HG02885 (cell line): Measurements from ENCODE around the gene ACSL3.
"Not testable (repeated sequence)": the region's sequence is repeated elsewhere in the genome, so short reads cannot be mapped to it uniquely, and the experiment has no call there.

Experiments
- ATAC-seq: cut with Tn5 transposase; IDR thresholded peaks from one replicate; pipeline ENCODE4 v1.9.1; 2021; ENCODE audit warnings: mild to moderate bottlenecking; ENCODE audit not compliant: unreplicated experiment, poor library complexity

Gene ACSL3

DNA sequence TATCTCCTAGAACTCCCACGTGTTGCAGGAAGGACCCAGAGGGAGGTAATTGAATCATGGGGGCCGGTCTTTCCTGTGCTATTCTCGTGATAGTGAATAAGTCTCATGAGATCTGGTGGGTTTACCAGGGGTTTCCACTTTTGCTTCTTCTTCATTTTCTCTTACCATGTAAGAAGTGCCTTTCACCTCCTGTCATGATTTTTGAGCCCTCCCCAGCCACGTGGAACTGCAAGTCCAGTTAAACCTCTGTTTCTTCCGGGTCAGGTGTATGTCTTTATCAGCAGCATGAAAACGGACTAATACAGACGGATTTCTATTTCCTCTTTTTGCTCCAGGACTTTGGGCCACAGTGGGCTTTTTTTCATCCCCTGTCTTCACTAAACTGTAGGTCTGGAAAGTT is 102.8 kb downstream of the ACSL3 start:
- no peak for ATAC-seq

DNA sequence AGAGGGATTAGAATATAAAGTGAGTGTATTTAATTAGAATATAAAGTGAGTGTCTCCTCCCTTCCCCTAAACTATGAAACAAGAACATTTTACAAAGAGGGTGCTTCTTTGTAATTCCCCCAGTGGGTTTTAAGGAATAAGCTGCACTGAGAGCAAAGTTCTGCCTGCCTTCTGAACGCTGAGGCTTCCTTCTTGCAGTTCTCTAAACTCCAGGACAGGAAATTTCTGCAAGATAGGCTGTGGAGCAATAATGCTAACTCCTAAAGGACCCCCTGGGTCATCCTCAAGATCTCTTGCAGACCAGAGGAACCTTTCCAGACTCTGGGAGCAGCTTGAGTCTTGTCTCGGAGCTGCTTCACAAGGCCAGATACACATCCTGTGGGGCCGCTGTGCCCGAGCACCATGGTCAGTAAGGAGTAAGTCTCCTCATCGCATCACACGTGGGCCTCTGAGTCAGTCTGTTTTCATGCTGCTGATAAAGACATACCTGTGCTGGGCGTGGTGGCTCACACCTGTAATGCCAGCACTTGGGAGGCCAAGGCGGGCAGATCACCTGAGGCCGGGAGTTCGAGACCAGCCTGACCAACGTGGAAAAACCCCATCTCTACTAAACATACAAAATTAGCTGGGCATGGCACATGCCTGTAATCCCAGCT is 103.7 kb downstream of the ACSL3 start:
- ATAC-seq = no peak

DNA sequence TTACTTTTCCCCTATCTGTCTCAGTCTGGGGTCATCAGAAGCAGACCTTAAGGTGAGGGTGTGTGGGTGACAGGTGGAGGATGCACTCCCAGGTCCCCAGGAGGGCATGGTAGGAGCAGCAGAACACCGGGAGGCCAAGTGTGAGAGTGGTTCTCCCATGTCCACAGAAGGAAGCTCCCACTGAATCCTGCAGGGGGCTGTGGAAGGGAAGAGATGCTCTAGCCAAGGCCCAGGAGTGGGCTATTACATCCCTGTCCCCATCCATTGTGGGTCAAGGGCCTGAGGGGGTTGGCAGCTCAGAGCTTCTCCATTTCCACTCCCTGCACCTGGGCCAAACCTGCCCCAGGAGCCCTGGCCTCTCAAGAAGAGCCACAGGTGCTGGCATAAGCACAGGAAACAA is 104.7 kb downstream of the ACSL3 start:
- no peak for ATAC-seq

DNA sequence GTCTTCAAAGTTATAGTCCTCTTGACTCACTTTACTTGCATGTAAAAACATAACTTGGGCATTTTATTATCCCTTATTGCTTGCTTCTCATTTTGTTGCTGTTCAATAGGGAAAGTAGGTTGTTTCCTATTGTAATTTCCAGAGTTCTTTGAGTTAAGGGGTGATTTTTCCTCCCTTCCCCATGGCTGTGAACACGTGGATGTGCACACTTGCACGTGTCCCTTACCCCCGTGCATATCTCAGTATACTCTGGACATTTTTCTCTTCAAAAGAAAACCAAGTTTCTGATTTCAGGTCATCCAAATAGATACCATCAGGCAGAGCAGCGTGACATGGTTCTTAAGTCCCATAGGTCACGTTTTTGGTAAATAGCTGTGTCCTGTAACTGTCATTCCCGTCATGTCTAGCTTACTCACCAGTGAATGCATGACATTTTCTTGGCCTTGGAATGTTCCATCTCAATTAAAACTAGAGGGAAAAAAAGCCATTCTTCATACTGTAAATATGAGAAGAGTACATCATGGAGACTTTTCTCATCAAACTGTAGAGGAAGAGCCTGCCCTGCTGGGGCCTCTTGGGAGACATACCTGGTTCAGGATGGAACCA is 107.8 kb downstream of the ACSL3 start:
- no peak for ATAC-seq

DNA sequence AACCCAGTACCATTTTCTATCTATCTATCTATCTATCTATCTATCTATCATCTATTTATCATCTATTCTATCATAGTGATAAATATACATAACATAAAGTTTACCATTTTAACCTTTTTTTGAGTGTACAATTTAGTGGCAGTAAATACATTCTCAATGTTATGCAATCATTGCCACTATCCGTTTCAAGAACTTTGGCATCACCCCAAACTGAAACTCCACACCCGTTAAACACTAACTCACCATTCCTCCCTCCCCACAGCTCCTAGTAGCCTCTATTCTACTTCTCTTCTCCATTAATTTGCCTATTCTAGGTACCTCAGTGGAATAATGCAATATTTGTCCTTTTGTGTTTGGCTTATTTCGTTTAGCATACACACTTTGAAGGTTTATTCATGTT is 108.7 kb downstream of the ACSL3 start:
- ATAC-seq = no peak

DNA sequence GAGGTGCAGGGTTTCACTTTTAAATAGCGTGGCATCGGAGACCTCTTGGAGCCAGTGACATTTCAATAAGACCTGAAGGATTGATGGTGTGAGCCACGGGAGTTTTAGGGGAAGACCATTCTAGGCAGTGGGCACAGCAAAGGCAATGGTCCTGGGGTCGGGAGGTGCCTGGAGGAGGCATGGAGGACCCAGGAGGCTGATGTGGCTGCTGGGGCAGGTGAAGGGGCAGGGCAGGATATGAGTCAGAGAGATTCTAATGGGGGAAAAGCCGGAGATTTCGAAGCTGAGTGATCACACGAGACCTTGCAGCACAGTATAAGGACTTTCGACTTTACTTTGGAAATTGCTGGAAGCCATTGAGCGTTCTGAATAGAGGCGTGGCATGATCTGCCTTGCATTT is 111.6 kb downstream of the ACSL3 start:
- ATAC-seq = no peak

DNA sequence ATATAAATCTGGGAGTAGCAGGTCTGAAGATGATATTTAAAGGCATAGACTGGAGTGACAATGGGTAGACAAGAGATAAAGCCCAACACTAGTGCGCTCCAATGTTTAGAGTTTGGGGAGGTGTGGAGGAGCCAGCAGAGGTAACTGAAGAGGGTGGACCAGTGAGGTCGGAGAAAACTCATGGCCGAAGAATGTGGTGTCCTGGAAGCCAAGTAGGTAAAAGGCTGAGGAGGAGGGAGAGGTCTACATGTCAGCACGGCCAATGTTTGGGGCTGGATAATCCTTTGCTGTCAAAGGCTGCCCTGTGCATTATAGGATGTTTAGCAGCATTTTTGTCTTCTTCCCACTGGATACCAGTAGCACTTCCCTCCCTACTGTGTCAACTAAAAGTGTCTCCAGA is 112.4 kb downstream of the ACSL3 start:
- no peak for ATAC-seq

DNA sequence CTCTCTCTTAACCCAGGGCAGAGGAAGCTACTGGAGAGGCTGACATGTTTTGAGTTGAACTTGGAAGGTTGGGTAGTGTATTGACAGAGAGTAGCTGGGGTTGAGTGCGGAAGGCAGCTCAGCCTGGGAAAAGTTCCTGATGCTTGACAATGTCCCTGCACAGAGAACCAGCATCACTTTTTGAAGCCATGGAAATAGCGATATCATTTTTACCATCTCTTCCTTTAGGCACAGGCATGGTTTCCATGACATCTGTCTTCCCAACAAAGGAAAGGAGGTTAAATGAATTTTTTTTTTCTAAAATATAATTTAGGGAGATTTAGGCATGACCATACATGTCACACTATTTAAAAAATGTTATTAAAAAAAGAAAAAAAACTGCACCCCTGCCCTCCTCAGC is 112.9 kb downstream of the ACSL3 start:
- ATAC-seq = no peak

DNA sequence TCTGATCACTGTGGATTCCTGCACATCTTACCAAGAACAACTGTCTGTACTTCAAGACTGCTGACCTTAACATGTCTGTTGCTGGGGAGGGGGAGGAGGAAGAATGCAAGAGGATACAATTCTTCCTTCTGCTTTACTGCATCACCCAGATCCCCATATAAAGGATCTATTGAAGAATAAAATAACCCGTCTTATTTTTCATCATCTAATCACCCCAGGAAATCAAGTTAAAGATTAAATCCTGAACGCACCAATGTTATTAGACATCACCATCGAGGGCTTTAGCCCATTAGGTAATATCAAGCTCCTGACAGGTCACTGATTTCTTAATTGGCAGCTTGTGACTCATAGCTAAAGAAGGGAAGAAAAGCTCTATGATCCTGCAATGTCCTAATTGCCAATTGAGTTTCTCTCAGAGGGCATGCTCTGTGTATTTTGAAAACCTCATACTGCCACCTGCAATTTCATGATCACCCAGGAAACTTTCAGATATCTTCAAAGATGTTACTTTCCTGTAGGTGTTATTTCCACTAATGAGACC is 115.8 kb downstream of the ACSL3 start:
- ATAC-seq = no peak

DNA sequence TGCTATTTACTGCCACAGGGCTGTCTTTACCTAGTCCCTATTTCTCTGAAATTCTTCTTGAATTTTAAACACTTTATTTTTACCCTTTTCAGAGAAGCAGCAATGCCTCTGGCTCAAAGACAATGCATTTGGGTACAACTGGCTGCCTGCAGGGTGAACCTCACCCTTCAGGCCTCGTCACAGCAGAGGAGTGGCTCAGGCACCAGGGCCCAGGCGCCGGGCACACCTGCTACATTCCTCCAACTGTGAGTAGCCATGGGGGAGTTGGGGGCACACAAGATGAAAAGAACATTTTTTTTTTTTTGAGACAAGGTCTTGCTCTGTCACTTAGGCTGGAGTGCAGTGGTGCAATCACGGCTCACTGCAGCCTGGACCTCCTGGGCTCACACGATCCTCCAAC is 116.3 kb downstream of the ACSL3 start:
- no peak for ATAC-seq

DNA sequence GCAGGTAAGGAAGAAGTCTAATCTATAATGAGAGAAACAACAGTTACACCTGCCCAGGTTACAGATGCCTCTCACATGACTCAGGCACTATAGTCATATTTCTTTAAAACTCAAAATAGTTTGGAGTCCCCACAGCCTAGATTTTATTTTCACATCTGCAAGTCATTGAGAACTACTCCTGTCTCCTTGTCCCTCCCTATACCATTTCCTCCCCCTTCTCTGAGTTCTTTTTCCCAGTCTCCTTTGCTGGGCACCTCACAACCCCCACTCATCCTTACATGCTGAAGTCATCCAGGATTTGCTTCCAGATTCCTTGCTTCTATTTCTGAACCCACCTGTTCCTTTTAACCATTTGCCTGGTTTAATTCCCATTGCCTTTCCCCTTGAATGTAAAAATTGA is 118.0 kb downstream of the ACSL3 start:
- ATAC-seq = no peak

DNA sequence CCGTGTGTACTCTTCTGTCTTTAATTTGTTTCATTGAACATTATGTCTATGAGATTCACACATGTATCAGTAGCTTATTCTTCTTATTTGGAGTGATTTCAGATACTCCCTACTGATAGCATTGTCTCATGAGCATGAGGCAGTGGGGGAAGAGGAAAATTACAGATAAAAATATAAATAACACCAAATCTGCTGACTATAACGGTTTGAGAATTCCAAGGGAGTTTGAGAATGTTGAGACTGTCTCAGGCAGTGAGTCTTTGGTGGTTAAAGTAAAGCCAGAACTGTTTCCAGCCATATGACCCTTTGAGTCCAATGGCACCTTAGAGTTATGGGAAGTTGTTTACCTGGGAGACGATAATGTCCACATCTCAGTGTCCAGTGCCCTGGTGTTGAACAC is 118.6 kb downstream of the ACSL3 start:
- no peak for ATAC-seq

DNA sequence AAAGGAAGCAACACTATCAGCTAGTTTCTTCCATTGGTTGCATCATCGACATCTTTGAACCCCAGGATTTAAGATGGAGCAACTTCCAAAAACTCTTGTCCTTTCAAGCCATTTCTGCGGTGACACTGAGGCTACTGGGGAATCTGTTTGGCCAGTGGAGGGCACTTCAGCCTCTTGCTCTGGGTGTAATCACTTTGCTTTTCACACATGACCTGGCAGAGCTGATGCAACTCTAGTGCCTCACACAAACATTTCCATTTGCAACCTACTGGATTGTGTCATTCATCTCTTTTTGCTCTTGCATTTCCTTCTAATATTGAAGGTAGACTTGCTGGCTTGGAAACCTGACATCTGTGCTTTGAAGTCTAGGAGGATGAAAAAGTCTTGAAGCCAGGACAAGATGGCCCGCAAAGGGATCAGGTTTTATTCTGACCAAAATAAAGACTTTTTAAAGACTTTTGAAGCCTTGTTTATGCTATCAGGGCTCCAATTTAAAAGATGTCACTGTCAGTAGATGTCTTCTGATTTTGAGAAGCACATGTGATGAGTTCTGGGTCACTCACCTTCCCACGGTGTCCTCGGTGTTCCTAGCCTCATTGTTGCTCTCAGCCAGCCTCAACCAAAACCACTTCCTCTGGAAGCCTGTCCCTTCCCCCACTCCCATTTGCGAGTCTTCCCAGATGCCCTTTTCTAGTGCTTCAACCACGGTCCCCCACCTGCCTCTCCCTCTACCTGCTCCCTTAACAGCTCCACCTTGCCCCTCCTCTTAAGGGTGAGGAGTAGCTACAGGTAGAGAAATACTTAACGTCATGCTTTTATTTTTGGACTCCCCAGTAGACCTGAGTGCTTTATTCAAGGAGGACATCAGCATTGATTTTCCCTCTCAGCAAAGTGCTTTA is 121.4 kb downstream of the ACSL3 start:
- ATAC-seq = peak; percentile 79

DNA sequence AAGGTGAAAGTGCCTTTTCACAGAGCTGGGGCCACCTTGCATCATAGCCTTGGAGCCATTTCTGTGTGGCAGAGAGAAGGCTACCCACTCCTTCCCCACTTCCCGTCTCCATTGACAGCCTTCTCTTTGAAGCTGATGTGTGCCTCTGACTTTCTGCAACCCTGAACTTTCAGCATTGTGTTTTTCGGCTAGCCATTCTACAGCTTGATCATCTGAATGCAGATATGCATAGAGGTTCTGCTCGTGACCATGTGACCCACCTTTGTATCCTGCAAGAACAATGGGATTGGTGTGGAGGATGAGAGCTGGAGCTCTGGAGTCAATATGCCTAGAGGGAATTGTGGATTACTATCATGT is 122.1 kb downstream of the ACSL3 start:
- ATAC-seq = no peak

DNA sequence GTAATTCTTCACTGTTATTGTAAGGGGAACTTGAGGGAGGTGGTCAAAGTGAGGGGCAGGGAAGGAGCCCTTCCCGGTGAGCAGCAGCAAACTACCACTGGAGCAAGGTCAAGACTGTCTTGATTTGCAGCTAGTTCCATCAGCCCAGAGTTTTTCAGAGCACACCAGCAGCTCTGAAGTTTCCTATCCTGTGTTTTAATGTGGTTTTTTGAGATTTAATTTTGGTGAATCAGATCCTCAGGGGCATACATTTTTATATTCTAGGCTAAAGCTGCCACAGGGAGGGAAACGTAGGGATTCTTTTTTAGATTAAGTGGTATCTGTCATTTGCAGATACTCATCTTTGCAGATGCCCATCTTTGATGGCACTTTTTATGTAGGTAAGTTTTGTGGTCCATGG is 124.1 kb downstream of the ACSL3 start:
- ATAC-seq = no peak

DNA sequence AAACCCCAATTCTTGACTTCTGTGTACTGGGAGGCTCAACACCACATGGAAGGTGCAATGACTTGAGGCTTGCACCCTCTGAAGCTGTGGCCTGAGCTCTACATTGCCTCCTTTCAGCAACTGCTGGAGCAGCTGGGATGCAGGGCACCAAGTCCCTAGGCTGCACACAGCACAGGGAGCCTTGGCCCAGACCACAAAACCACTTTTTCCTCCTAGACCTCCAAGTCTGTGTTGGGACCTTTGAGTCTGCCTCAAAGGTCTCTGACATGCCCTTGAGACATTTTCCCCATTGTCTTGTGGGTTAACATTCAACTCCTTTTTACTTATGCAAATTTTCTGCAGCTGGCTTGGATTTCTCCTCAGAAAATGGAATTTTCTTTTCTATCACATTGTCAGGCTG is 128.6 kb downstream of the ACSL3 start:
- ATAC-seq = no peak

DNA sequence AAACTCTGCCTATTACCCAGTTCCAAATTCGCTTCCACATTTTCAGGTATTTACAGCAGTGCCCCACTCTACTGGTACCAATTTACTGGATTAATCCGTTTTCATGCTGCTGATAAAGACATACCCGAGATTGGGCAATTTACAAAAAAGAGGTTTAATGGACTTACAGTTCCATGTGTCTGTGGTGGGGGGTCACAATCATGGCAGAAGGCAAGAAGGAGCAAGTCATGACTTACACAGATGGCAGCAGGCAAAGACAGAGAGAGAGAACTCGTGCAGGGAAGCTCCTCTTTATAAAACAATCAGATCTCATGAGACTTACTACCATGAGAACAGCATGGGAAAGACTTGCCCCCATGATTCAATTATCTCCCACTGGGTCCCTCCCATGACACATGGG is 129.4 kb downstream of the ACSL3 start:
- not testable (repeated sequence) for ATAC-seq

DNA sequence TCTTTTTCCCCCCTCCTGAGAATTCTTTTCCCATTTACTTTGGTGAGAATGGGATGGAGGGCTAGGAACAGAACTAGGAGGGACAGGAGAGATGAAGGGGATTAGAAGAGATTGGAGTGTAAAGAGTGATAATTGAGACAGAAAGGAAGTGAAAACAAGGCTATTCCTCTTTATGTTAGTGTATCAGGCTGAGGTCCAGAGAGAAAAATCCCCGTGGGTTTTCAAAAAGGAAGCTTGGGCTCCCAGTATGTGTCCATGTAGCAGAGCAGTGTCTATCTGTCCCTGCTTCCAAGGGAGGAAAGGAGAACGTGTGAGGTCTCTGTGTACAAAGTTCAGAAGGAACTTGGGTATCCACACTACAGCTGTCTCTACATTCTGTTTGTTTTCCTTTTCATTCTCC is 131.3 kb downstream of the ACSL3 start:
- no peak for ATAC-seq
